Subcutaneous abdominal adipose tissue (tissue), 5 donors: ENCODE measurements around the gene RNF169.
A peak's percentile ranks its signal among the peaks of the same experiment; 100 is the strongest.

ENCODE experiments used
- H3K27ac ChIP-seq: one replicate; pipeline ENCODE4 v1.7.0; 2013; ENCODE audit warnings: low read depth, mild to moderate bottlenecking, inconsistent platforms, low read length, moderate library complexity
- H3K27me3 ChIP-seq, 5 donors: one replicate each; pipeline ENCODE4 v1.7.0; 2013; ENCODE audit warnings: low read length in 5 of 5, inconsistent platforms in 1 of 5; ENCODE audit not compliant: control insufficient read depth in 5 of 5, insufficient read depth in 4 of 5
- H3K36me3 ChIP-seq, 5 donors: one replicate each; pipeline ENCODE4 v1.7.0; 2013; ENCODE audit warnings: low read length in 5 of 5; ENCODE audit not compliant: control insufficient read depth in 5 of 5, insufficient read depth in 5 of 5
- H3K4me1 ChIP-seq, 5 donors: one replicate each; pipeline ENCODE4 v1.7.0; 2013; ENCODE audit warnings: low read length in 5 of 5, mild to moderate bottlenecking in 3 of 5, moderate library complexity in 1 of 5; ENCODE audit not compliant: control insufficient read depth in 5 of 5, insufficient read depth in 5 of 5
- H3K4me3 ChIP-seq, 5 donors: one replicate each; pipeline ENCODE4 v1.7.0; 2013; ENCODE audit warnings: low read length in 5 of 5, low read depth in 1 of 5
- H3K9ac ChIP-seq, 5 donors: one replicate each; pipeline ENCODE4 v1.7.0; 2013; ENCODE audit warnings: low read length in 5 of 5, mild to moderate bottlenecking in 4 of 5, moderate library complexity in 3 of 5
- H3K9me3 ChIP-seq, 5 donors: one replicate each; pipeline ENCODE4 v1.7.0; 2013; ENCODE audit warnings: low read length in 5 of 5; ENCODE audit not compliant: control insufficient read depth in 5 of 5
- donor health status: healthy.
- donor health status: healthy.
- donor health status: healthy.
- donor health status: healthy.
- donor health status: healthy.

The RNF169 gene

GRCh38 chr11:74713686-74714085 is 35.0 kb upstream of the RNF169 start:
- no peak overlapping the region for H3K27ac ChIP-seq
- no peaks in the 10 kb centered on the region for H3K27me3 ChIP-seq
- peaks cover 0 to 10% (median 8%) of the 10 kb centered on the region in 5 donors for H3K4me1 ChIP-seq
- H3K4me3 ChIP-seq = no peak overlapping the region
- H3K36me3 ChIP-seq = no peaks in the 10 kb centered on the region
- H3K9ac ChIP-seq = no peak overlapping the region
- H3K9me3 ChIP-seq = no peaks in the 10 kb centered on the region

DNA sequence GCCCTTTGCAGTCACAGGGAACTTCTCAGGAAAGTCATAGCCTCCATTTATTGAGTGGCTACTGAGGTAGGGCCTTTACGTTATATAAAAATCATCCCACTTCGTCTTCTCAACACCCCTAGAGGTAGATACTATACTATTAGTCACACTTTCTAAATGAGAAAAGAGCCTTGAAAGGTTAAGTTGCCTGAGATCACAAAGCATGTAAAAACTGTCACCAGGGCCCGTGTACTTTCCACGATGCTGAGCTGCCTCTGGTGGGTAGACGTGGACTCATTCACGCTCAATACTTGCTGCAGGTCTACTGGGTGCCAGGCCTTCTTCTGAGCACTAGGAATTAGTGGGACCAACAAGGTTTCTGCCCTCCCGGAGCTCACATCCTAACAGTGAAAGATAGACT is 33.7 kb upstream of the RNF169 start:
- H3K4me1 ChIP-seq = peaks cover 0 to 10% (median 8%) of the 10 kb centered on the region in 5 donors
- no peaks in the 10 kb centered on the region for H3K9me3 ChIP-seq
- no peaks in the 10 kb centered on the region for H3K27me3 ChIP-seq
- no peak overlapping the region for H3K27ac ChIP-seq
- no peak overlapping the region for H3K9ac ChIP-seq
- no peak overlapping the region for H3K4me3 ChIP-seq
- H3K36me3 ChIP-seq = no peaks in the 10 kb centered on the region

DNA sequence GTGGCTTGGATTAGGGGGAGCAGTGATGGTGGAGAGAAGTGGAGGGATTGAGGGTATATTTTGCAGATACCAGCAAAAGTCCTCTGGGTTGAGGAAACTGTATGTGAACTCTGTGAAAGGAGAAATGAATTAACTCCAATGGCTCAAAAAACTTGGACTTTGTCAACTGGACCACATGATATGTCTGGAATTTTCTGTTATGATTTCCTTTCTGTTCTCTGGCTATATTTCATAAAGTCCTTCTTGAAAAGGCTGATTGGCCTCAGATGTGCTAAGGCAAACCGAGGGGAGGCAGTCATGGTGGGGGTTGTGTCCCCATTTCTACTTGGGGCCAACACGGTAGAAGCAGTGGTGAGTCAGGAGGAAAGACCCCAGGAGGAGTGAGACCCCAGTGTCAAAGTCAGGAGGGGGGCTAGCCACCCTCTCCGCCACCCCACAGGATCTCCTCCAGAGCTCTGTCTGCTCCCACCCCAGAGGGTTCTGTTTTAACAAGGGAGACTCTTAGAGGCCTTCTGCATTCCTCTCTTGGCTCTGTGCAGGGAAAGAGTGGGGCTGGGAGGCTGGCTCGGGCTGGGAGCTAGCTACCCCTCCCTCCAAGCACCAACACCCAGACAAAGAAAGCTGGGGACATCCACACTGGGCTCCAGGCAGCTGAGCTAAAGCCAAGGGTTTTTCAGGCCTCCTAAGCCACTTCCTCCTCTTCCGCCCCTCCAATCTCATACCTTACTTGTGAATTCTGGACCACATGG is 31.3 kb upstream of the RNF169 start:
- no peaks in the 10 kb centered on the region for H3K27me3 ChIP-seq
- H3K4me1 ChIP-seq = peaks cover 0 to 12% (median 0%) of the 10 kb centered on the region in 5 donors
- no peak overlapping the region for H3K27ac ChIP-seq
- no peaks in the 10 kb centered on the region for H3K9me3 ChIP-seq
- no peak overlapping the region for H3K4me3 ChIP-seq
- H3K9ac ChIP-seq = no peak overlapping the region
- H3K36me3 ChIP-seq = no peaks in the 10 kb centered on the region

DNA sequence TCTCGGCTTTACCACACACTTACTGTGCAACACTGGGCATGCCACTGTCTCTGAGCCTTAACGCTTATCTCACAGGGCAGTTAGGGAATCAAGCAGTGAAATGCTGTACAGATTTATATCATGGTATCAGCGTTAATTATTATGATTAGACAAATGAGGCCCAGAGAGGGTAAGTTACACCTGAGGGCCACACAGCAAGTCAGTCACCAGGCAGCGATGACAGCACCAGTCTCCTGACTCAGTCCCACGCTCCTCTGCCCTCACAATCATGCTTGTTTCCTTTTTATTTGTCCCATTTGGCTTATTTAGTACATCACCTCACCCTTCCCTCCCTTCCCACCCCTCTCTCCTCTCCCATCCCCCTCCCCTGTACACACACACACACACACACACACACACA is 29.6 kb upstream of the RNF169 start:
- H3K9me3 ChIP-seq = no peaks in the 10 kb centered on the region
- peaks cover 0 to 12% (median 0%) of the 10 kb centered on the region in 5 donors for H3K4me1 ChIP-seq
- H3K27ac ChIP-seq = no peak overlapping the region
- no peak overlapping the region for H3K9ac ChIP-seq
- H3K4me3 ChIP-seq = no peak overlapping the region
- H3K36me3 ChIP-seq = no peaks in the 10 kb centered on the region
- H3K27me3 ChIP-seq = no peaks in the 10 kb centered on the region

- peaks cover 0 to 12% (median 0%) of the 10 kb centered on the region in 5 donors for H3K4me1 ChIP-seq
- H3K27ac ChIP-seq = no peak overlapping the region
- H3K9me3 ChIP-seq = no peaks in the 10 kb centered on the region
- no peak overlapping the region for H3K4me3 ChIP-seq
- H3K27me3 ChIP-seq = no peaks in the 10 kb centered on the region
- H3K9ac ChIP-seq = peak overlapping the region in 1 of 5 donors; percentile 35
- no peaks in the 10 kb centered on the region for H3K36me3 ChIP-seq
These were observed 27.8 kb upstream of the RNF169 start for GRCh38 chr11:74720596-74721478.

DNA sequence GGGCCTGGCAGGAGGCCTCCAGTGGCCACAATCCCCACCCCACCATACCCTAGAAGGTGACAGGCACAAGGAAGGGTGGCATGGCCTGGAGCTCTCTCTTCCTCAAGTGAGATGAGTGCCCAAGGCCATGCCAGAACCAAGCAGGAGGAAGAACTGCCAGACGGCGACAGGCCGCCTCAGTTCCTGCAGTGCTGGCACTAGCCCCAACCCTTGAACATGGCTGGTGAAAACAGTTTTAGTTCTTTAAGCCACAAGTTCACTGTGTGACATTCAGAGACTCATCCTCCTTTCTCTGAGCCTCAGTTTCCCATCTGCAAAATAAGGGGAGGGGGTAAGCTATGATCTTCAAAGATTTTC is 27.2 kb upstream of the RNF169 start:
- H3K27ac ChIP-seq = no peak overlapping the region
- H3K4me1 ChIP-seq = peaks cover 0 to 12% (median 0%) of the 10 kb centered on the region in 5 donors
- H3K4me3 ChIP-seq = no peak overlapping the region
- H3K36me3 ChIP-seq = no peaks in the 10 kb centered on the region
- H3K9me3 ChIP-seq = no peaks in the 10 kb centered on the region
- H3K9ac ChIP-seq = no peak overlapping the region
- peaks cover 0 to 3% (median 0%) of the 10 kb centered on the region in 5 donors for H3K27me3 ChIP-seq

GRCh38 chr11:74723511-74723910 is 25.1 kb upstream of the RNF169 start:
- Histone ChIP-seq H3K9me3 (no peaks in the 10 kb centered on the region), H3K4me1 (peaks cover 0 to 12% (median 0%) of the 10 kb centered on the region in 5 donors), H3K36me3 (no peaks in the 10 kb centered on the region), H3K9ac (no peak overlapping the region), H3K27ac (no peak overlapping the region), H3K27me3 (peaks cover 0 to 3% (median 0%) of the 10 kb centered on the region in 5 donors), H3K4me3 (no peak overlapping the region)

GRCh38 chr11:74725701-74726100 is 22.9 kb upstream of the RNF169 start:
- H3K36me3 ChIP-seq = no peaks in the 10 kb centered on the region
- peaks cover 8 to 15% (median 14%) of the 10 kb centered on the region in 5 donors for H3K27me3 ChIP-seq
- no peak overlapping the region for H3K27ac ChIP-seq
- H3K9me3 ChIP-seq = no peaks in the 10 kb centered on the region
- no peak overlapping the region for H3K9ac ChIP-seq
- no peak overlapping the region for H3K4me3 ChIP-seq
- H3K4me1 ChIP-seq = peaks cover 0 to 8% (median under 1%) of the 10 kb centered on the region in 5 donors

DNA sequence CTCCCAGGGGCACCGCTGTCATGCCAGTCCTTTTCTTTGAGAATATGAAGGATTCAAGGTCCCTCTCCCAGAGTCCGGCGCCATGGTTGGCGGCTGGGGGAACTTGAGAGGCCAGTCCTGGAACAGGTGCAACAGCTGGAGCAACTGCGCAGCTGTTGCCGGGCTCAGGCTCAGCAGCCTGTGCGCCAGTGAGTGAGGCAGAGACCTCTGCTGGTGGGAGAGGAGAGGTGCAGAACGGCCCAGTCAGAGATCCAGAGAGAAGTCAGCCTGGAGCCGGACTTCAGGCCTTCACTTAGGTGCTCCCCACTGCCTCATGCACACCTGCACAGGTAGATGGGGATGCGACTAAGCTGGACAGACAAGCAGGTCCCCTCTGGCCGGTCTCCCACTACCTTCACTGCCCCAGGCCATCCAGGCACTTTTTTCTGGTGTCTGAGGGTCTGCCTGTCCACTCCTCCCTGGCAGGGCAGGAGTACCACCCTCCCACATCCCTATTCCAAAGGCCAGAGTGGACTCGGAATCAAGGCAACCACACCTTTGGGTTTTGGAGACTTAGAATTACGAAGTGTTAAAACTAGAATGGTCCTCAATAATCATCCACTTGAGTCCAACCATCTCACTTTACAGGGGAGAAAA is 22.0 kb upstream of the RNF169 start:
- Histone ChIP-seq H3K27me3 (peaks cover 15 to 22% (median 20%) of the 10 kb centered on the region in 5 donors), H3K36me3 (no peaks in the 10 kb centered on the region), H3K27ac (no peak overlapping the region), H3K9ac (no peak overlapping the region), H3K4me3 (no peak overlapping the region), H3K4me1 (peaks cover 0 to 9% (median 4%) of the 10 kb centered on the region in 5 donors), H3K9me3 (no peaks in the 10 kb centered on the region)

DNA sequence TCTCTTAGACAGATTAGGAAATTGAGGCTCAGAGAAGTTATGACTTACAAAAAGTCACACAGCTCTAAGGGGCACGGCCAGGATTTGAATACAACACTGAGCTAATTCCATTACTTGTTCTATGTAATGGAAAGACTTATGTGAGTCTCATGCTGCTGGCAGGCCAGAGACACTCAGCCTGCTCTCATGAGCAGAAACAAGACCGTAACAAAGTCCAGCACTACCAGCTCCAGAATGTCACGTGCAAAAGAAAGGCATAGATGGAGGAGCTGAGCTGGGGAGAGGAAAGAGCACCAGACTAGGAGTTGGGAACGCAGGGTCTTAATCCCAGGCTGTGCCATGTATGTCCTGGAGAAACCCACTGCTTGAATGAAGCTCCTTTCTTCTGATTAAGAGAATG is 19.3 kb upstream of the RNF169 start:
- Histone ChIP-seq H3K4me1 (peaks cover 0 to 11% (median 5%) of the 10 kb centered on the region in 5 donors), H3K27me3 (peaks cover 28 to 36% (median 29%) of the 10 kb centered on the region in 5 donors), H3K27ac (no peak overlapping the region), H3K9ac (no peak overlapping the region), H3K4me3 (no peak overlapping the region), H3K9me3 (no peaks in the 10 kb centered on the region), H3K36me3 (no peaks in the 10 kb centered on the region)
